Chondrocyte (in vitro differentiated cells): Measurements from ENCODE around the gene MLANA. TPM values are rescaled to one million over a fixed set of nuclear protein-coding genes. Genes with fewer than 3 reads are reported as not detected.

Experiments
- DNase-seq: peaks from one replicate; pipeline ENCODE4 v3.0.0; 2021; ENCODE audit warnings: mixed read lengths, low spot score
- H3K27ac Mint-ChIP-seq: one replicate; pipeline ENCODE4 v1.8.0; 2021; ENCODE audit warnings: mild to moderate bottlenecking, moderate library complexity, mixed read lengths; ENCODE audit not compliant: unreplicated experiment
- H3K27me3 Mint-ChIP-seq: 2 replicates; pipeline ENCODE4 v1.8.0; 2021; ENCODE audit warnings: low read depth, mixed read lengths
- H3K36me3 Mint-ChIP-seq: 2 replicates; pipeline ENCODE4 v1.8.0; 2021; ENCODE audit warnings: low read depth, mixed read lengths
- H3K4me1 Mint-ChIP-seq: 2 replicates; pipeline ENCODE4 v1.8.0; 2021; ENCODE audit warnings: low read depth, mild to moderate bottlenecking, mixed read lengths
- H3K4me3 Mint-ChIP-seq: one replicate; pipeline ENCODE4 v1.8.0; 2021; ENCODE audit warnings: mild to moderate bottlenecking, moderate library complexity, mixed read lengths; ENCODE audit not compliant: unreplicated experiment
- H3K9me3 Mint-ChIP-seq: 2 replicates; pipeline ENCODE4 v1.8.0; 2021; ENCODE audit warnings: low read depth, mixed read lengths
- total RNA-seq: library from RNA; stranded (reverse); gene quantifications from 3 replicates; pipeline ENCODE4 v1.2.1, GENCODE V29; 2021
- TF ChIP-seq, protein P1 (sequence below): fragments of 200-600 bp; sonication (generic); IDR thresholded peaks from 2 replicates; pipeline ENCODE4 v1.5.0; 2021; ENCODE audit warnings: antibody characterized with exemption, mild to moderate bottlenecking, moderate library complexity

Gene MLANA
- total RNA-seq, 1 donor from 2014 or later, result not detected

- H3K4me1 Mint-ChIP-seq, result no peaks in the 10 kb centered on the region
- no peaks in the 10 kb centered on the region for H3K27me3 Mint-ChIP-seq
- no peak for DNase-seq
- H3K36me3 Mint-ChIP-seq, result peaks cover 5% of the 10 kb centered on the region
- H3K9me3 Mint-ChIP-seq, result no peaks in the 10 kb centered on the region
- no peak overlapping the region for H3K27ac Mint-ChIP-seq
- TF ChIP-seq, protein P1, sequence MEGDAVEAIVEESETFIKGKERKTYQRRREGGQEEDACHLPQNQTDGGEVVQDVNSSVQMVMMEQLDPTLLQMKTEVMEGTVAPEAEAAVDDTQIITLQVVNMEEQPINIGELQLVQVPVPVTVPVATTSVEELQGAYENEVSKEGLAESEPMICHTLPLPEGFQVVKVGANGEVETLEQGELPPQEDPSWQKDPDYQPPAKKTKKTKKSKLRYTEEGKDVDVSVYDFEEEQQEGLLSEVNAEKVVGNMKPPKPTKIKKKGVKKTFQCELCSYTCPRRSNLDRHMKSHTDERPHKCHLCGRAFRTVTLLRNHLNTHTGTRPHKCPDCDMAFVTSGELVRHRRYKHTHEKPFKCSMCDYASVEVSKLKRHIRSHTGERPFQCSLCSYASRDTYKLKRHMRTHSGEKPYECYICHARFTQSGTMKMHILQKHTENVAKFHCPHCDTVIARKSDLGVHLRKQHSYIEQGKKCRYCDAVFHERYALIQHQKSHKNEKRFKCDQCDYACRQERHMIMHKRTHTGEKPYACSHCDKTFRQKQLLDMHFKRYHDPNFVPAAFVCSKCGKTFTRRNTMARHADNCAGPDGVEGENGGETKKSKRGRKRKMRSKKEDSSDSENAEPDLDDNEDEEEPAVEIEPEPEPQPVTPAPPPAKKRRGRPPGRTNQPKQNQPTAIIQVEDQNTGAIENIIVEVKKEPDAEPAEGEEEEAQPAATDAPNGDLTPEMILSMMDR, result no peak
- no peak overlapping the region for H3K4me3 Mint-ChIP-seq
These were observed 2.4 kb downstream of the MLANA start for GRCh38 chr9:5893134-5893505.

GRCh38 chr9:5893591-5894236 is 3.0 kb downstream of the MLANA start:
- no peak for DNase-seq
- TF ChIP-seq, protein P1, result no peak
- Mint-ChIP-seq H3K4me1 (no peaks in the 10 kb centered on the region), H3K27ac (no peak overlapping the region), H3K36me3 (peaks cover 10% of the 10 kb centered on the region), H3K27me3 (no peaks in the 10 kb centered on the region), H3K9me3 (no peaks in the 10 kb centered on the region), H3K4me3 (no peak overlapping the region)

- H3K4me1 Mint-ChIP-seq, result no peaks in the 10 kb centered on the region
- H3K36me3 Mint-ChIP-seq, result peaks cover 13% of the 10 kb centered on the region
- no peaks in the 10 kb centered on the region for H3K27me3 Mint-ChIP-seq
- TF ChIP-seq, protein P1, result no peak
- H3K27ac Mint-ChIP-seq, result no peak overlapping the region
- no peak overlapping the region for H3K4me3 Mint-ChIP-seq
- H3K9me3 Mint-ChIP-seq, result no peaks in the 10 kb centered on the region
- no peak for DNase-seq
These were observed 3.7 kb downstream of the MLANA start for GRCh38 chr9:5894237-5894959.

DNA sequence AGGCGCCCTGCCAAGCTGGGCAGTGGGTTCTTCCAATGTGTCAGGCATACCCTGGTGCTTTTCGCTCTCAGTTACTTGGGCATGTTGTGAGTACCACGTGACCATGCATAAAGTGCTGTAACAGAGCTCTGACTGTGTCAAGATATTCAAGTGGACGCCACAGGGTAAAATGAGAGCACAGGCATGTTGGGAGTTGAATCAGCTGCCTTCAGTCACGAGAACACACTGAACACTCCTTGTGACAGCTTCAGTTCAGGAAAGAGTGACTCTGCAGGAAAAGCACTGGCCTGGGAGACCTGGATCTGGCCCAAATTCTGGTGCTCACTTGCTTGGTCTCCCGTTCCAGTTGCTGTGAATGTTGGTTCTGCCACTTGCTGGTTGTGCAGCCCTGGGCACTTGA is 5.1 kb downstream of the MLANA start:
- no peak overlapping the region for H3K4me3 Mint-ChIP-seq

GRCh38 chr9:5896863-5897262 is 6.2 kb downstream of the MLANA start:
- H3K9me3 Mint-ChIP-seq, result no peaks in the 10 kb centered on the region
- TF ChIP-seq, protein P1, result no peak
- H3K27ac Mint-ChIP-seq, result no peak overlapping the region
- DNase-seq, result no peak
- no peak overlapping the region for H3K4me3 Mint-ChIP-seq
- H3K27me3 Mint-ChIP-seq, result no peaks in the 10 kb centered on the region
- peaks cover 4% of the 10 kb centered on the region for H3K4me1 Mint-ChIP-seq
- H3K36me3 Mint-ChIP-seq, result peaks cover 14% of the 10 kb centered on the region

More for the DNA sequence above, 5.1 kb downstream of the MLANA start:
- H3K4me1 Mint-ChIP-seq, result peaks cover 3% of the 10 kb centered on the region
- peaks cover 14% of the 10 kb centered on the region for H3K36me3 Mint-ChIP-seq
- DNase-seq, result no peak
- TF ChIP-seq, protein P1, result no peak
- no peaks in the 10 kb centered on the region for H3K9me3 Mint-ChIP-seq
- H3K27me3 Mint-ChIP-seq, result no peaks in the 10 kb centered on the region
- no peak overlapping the region for H3K27ac Mint-ChIP-seq
